Glomerular endothelial cell (primary cell): ENCODE results near the gene CRYBB1. TPM values are rescaled to one million over a fixed set of nuclear protein-coding genes. Genes with fewer than 3 reads are reported as not detected.

Experiments
- DNase-seq: peaks from one replicate; pipeline ENCODE4 v3.0.0-alpha.2; 2011; ENCODE audit warnings: low read depth, low spot score; ENCODE audit errors: extremely low read depth
- total RNA-seq: library from RNA; depleted of rRNA; stranded (reverse); fragments of >200 nt; gene quantifications from 2 replicates; pipeline ENCODE4 v1.2.3, GENCODE V29; 2015

CRYBB1 gene
- total RNA-seq, 1 donor from 2014 or later: not detected

GRCh38 chr22:26610072-26610958 is 7.5 kb downstream of the CRYBB1 start:
- DNase-seq: no peak

GRCh38 chr22:26609287-26609686 is 8.5 kb downstream of the CRYBB1 start:
- DNase-seq: no peak

- DNase-seq: no peak
These were observed 9.7 kb downstream of the CRYBB1 start for GRCh38 chr22:26608129-26608528.

- DNase-seq: no peak
These were observed 11.2 kb downstream of the CRYBB1 start for GRCh38 chr22:26606611-26607010.

- no peak for DNase-seq
These were observed 13.5 kb downstream of the CRYBB1 start for GRCh38 chr22:26604368-26604767.

- DNase-seq: no peak
These were observed 15.7 kb downstream of the CRYBB1 start for GRCh38 chr22:26602127-26602526.

DNA sequence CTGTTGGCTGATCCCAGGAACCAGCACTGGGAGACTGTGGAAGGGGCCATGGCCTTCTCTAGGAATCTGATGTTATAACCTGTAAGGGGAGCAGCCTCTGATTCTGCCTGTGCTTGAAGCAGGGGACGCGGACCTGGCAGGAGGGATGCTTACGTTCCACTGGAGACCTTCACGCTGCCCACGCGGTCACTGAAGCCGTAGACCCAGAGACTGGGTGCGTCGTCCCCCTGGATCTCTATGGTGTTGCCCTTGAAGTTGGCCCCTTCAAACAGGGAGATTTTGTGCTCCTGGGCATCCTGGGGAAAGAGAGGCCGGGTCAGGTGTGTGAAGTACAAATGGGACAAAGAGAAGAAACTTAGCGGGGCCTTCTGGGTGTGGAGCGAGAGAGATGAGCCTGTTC is 16.1 kb downstream of the CRYBB1 start:
- no peak for DNase-seq

DNA sequence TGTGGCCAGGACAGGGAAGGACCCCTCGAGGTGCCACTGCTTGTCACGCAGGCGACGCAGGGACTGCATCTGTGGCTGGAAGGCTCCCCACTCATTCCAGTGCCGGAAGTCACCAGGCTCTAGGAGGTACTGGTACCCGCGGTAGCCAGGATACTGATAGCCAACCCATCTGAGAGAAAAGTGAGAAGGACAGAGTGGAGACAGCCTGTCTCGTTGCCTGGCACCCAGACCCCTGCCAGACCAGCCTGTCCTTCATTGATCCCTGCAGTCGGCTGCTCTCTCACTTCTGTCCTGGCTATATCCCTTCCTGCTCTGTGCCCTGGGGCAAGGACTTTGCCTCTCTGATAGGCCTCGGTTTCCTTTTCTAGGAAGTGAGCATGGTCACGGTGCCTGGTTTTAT is 18.3 kb downstream of the CRYBB1 start:
- DNase-seq: no peak

DNA sequence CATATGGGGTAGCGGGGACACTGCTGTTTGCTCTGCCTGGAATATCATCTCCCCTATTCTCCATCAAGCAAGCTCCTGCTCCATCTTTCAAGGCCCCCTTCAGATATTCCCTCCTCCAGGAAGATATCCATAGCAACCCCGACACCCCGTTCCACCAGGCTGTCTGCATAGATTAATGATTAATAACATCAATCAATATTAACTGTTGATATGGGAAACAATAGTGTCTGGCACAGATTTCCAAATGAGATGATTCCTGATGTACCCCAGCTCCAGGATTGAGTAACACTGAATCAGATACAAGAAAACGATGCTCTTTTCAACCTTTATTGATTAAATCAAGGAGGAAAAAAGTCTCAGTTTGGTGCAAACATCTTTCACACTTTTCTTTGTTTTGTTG is 20.3 kb downstream of the CRYBB1 start:
- no peak for DNase-seq

DNA sequence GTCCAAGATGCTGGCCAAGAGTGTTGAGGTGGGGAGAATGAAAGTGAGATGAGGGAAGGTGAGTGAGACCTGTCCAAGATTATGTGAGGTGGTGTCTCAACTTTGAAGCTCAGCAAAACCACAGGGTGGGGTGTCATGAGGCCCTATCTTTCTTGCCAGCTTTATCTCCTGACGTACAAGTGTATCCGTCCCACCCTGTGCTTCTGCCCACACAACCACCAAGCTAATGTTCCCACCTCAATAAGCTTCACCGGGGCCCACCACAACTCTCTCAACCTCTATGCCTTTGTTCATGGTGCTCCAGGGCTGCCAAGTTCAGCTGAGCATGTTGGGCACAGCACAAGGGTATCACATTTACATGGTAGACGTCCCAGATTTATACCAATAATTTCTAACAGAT is 20.8 kb downstream of the CRYBB1 start:
- no peak for DNase-seq

- DNase-seq: no peak
These were observed 24.1 kb downstream of the CRYBB1 start for GRCh38 chr22:26593763-26594162.

- no peak for DNase-seq
These were observed 25.4 kb downstream of the CRYBB1 start for GRCh38 chr22:26592421-26592891.

- DNase-seq: no peak
These were observed 27.7 kb downstream of the CRYBB1 start, which contains the start of gene TPST2 for GRCh38 chr22:26589845-26590736. TSS of gene TPST2 (minus strand) at chr22:26590132. CDS start at chr22:26541630, 48,502 bp downstream.

DNA sequence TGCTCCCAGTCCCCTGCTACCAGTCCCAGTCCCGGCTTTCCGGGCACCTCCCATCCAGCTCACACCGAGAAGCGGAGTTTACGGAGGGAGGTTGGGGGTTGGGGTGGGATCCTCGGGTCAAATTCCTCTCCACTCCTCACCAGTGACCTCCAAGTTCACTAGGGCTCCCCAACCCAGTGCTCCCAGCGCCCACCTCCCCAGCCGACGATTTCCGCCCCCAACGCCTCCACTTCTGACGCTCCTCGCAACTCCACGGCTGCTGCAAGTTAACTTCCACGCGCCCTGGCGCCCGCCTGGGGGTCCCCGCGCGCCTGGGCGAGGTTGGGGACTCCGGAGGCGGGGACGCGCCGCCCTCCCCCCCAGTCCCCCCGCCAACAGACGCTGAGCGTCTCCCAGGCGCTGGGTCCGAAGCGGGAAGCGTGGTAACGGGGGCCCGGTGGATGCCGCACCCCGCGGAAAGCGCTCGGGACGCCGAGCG is 28.4 kb downstream of the CRYBB1 start:
- no peak for DNase-seq

DNA sequence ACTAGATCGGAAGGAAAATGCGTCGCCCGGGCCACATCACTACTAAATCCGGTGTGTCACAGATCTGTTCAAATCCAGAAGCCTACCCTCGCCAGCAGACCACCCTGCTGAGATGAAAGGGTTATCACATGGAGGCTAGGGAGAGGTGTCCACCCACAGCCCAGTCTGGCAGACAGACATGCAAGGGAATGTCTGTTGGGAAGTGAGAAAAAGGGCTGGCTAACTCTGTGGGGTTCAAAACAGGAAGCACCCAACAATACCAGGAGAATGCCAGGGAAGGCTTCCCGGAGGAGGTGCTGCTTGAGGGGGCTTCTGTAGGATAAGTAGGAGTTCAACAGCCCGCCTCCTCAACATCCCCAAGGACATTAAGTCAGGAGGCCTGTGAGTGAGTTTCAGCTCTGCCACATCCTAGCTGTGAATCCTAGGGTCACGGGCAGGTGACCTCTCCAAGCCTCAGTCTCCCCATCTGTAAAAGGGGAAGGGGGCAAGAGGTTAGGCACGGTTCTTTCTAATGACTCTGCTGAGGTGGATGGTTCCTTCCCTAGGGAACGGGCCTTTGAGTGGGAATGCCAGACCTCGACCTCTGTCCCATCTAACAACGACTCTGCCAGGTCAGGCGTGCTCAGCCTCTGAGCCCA is 29.0 kb downstream of the CRYBB1 start:
- no peak for DNase-seq

GRCh38 chr22:26587991-26588613 is 29.7 kb downstream of the CRYBB1 start:
- no peak for DNase-seq

GRCh38 chr22:26586556-26587325 is 31.1 kb downstream of the CRYBB1 start:
- peak; percentile 75 for DNase-seq

DNA sequence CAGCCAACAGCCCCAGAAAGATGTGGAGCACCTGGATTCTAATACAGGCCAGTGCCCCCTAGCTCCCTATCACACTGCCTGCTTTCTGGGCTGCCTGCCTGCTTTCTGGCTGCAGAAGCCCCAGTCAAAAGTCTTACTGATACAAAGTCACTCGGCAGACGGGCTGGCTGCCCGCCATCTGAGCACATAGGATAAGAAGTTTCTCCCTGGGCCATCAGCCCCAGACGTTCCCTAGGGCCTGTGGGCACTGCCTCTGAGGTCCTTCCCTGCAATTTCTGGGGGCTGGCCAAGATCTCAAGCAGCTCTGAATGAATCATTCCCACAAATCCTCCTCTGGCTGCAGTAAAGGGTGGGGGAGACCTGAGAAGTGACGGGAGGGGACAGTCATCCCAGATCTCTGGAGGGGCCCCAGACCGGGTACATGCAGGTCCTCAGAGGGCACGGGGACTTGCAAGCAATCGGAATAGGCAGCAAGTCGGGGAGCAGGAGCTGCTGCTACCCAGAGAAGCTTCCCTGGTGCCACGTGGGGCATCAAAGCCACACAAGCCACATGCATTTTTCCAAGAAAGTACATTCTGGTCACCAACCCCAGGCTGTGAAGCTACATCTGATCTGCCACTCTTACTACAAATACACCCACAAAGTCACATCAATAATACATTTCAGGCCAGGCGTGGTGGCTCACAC is 32.6 kb downstream of the CRYBB1 start:
- DNase-seq: no peak

DNA sequence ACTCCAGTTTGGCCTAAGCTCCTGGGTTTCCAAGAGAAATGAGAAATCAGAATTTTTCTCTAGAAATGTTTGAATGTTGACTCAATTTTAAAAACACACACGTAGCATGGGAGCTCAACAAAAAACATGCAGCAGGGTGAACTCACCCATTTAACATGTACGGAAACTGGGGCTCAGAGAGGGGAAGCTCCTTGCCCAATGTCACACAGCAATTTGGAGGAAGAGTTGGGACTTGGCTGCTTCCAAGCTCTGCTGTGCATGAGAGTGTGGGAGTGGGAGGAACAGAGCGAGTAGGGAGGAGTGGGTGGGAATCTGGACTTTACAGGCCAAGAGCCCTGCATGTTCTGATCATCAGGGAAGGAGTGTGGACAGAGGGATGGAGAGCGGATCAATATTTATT is 33.8 kb downstream of the CRYBB1 start:
- DNase-seq: no peak
